Naive thymus-derived CD4-positive, alpha-beta T cell (primary cell): ENCODE data around the gene STYXL2. TPM values are rescaled to one million over a fixed set of nuclear protein-coding genes. Genes with fewer than 3 reads are reported as not detected.

Source experiments
- ATAC-seq: fragments of 150-1000 bp; cut with Tn5 transposase; 2 replicates; pipeline ENCODE4 v1.10.0; 2021; ENCODE audit warnings: mild to moderate bottlenecking, moderate library complexity
- CTCF ChIA-PET: fragments of 350-600 bp; sonication (Branson Sonifier 250); formaldehyde crosslinking; loops from one replicate; lab custom pipeline; 2021; ENCODE audit warnings: antibody characterized with exemption; lab: Charles Lee
- POLR2A ChIA-PET: fragments of 350-600 bp; sonication (Branson Sonifier 250); formaldehyde crosslinking; loops from one replicate; lab custom pipeline; 2021; ENCODE audit warnings: antibody characterized with exemption, inconsistent platforms; lab: Charles Lee
- DNase-seq, 9 donors: peaks; one replicate each; pipeline versions ENCODE4 v3.0.0 to v3.0.0-alpha.2; 2020 to 2022; ENCODE audit warnings: mixed read lengths in 1 of 9
- H3K27ac ChIP-seq: one replicate; pipeline ENCODE4 v1.7.0; 2013; ENCODE audit warnings: mild to moderate bottlenecking, low read depth, low read length, moderate library complexity
- H3K27me3 ChIP-seq, 2 donors: one replicate each; pipeline ENCODE4 v1.7.0; 2013; ENCODE audit warnings: low read length in 2 of 2, mild to moderate bottlenecking in 2 of 2, moderate library complexity in 2 of 2; ENCODE audit not compliant: control insufficient read depth in 2 of 2, insufficient read depth in 2 of 2
- H3K36me3 ChIP-seq, 3 experiments: 1 replicate in 2 of 3; 2 replicates in 1 of 3; pipeline ENCODE4 v1.7.0; 2013; ENCODE audit warnings: low read length in 3 of 3, mild to moderate bottlenecking in 3 of 3, moderate library complexity in 1 of 3; ENCODE audit not compliant: insufficient read depth in 3 of 3, control insufficient read depth in 2 of 3
- H3K4me1 ChIP-seq, 2 donors: one replicate each; pipeline ENCODE4 v1.7.0; 2013; ENCODE audit warnings: low read length in 2 of 2, mild to moderate bottlenecking in 2 of 2, moderate library complexity in 1 of 2; ENCODE audit not compliant: control insufficient read depth in 2 of 2, insufficient read depth in 2 of 2
- H3K4me3 ChIP-seq: 2 replicates; pipeline ENCODE4 v1.7.0; 2013; ENCODE audit warnings: mild to moderate bottlenecking, low read length
- H3K9me3 ChIP-seq, 3 experiments: 1 replicate in 2 of 3; 2 replicates in 1 of 3; pipeline ENCODE4 v1.7.0; 2013; ENCODE audit warnings: low read length in 3 of 3; ENCODE audit not compliant: control insufficient read depth in 2 of 3
- H3K27ac Mint-ChIP-seq, 9 donors: one replicate each; pipeline ENCODE4 v1.8.0; 2020 to 2022; ENCODE audit warnings: mixed read lengths in 9 of 9, mild to moderate bottlenecking in 8 of 9, moderate library complexity in 5 of 9, inconsistent platforms in 2 of 9
- H3K27me3 Mint-ChIP-seq, 5 donors: one replicate each; pipeline ENCODE4 v1.8.0; 2021 to 2022; ENCODE audit warnings: mixed read lengths in 5 of 5, mild to moderate bottlenecking in 1 of 5
- H3K36me3 Mint-ChIP-seq, 5 donors: one replicate each; pipeline ENCODE4 v1.8.0; 2020 to 2022; ENCODE audit warnings: mixed read lengths in 5 of 5, mild to moderate bottlenecking in 3 of 5, inconsistent platforms in 1 of 5
- H3K4me1 Mint-ChIP-seq, 7 donors: one replicate each; pipeline ENCODE4 v1.8.0; 2020 to 2022; ENCODE audit warnings: mixed read lengths in 7 of 7, mild to moderate bottlenecking in 3 of 7, inconsistent platforms in 1 of 7
- H3K4me3 Mint-ChIP-seq, 10 donors: one replicate each; pipeline ENCODE4 v1.8.0; 2020 to 2022; ENCODE audit warnings: mild to moderate bottlenecking in 10 of 10, mixed read lengths in 10 of 10, moderate library complexity in 6 of 10, inconsistent platforms in 2 of 10
- H3K9me3 Mint-ChIP-seq, 11 donors: one replicate each; pipeline ENCODE4 v1.8.0; 2020 to 2022; ENCODE audit warnings: mixed read lengths in 11 of 11, mild to moderate bottlenecking in 4 of 11, inconsistent platforms in 1 of 11, moderate library complexity in 1 of 11
- intact Hi-C, 2 donors: fragments of 100-400 bp; cut with micrococcal nuclease; formaldehyde crosslinking; loops; one replicate each; pipeline ENCODE4 v1.15.1; 2023
- polyA plus RNA-seq, 2 donors: library from polyadenylated mRNA; unstranded; fragments of 300-500 nt; fragmentation: Illumina TruSeq; gene quantifications; one replicate each; pipeline ENCODE4 v1.2.3, GENCODE V29; 2021
- total RNA-seq, 6 experiments: library from RNA in 5 of 6; stranded (reverse) in 5 of 6; gene quantifications; 1 replicate in 5 of 6; 2 replicates in 1 of 6; pipeline ENCODE4 v1.2.3 and lab custom pipeline; 2021 to 2026

STYXL2 gene
- total and polyA plus RNA-seq, 7 experiments from 2014 or later = not detected

GRCh38 chr1:167132301-167133010 is 38.6 kb downstream of the STYXL2 start:
- intact Hi-C loops = no loop called here
- DNase-seq = no peak
- Histone ChIP-seq H3K36me3 (no peaks in the 10 kb centered on the region), H3K27ac (no peak overlapping the region), H3K9me3 (no peaks in the 10 kb centered on the region), H3K27me3 (no peaks in the 10 kb centered on the region), H3K4me1 (no peaks in the 10 kb centered on the region), H3K4me3 (no peak overlapping the region)
- POLR2A ChIA-PET = no interaction called here
- Mint-ChIP-seq H3K9me3 (no peaks in the 10 kb centered on the region), H3K4me1 (peaks cover 0 to 4% (median 0%) of the 10 kb centered on the region in 7 donors), H3K36me3 (no peaks in the 10 kb centered on the region), H3K27me3 (peaks cover 10 to 63% (median 19%) of the 10 kb centered on the region in 5 donors), H3K27ac (peak overlapping the region in 1 of 9 donors; percentile 51), H3K4me3 (no peak overlapping the region)
- ATAC-seq = no peak
- CTCF ChIA-PET = interaction anchor here (1.9 kb wide), 1 partner anchor 73 kb away, joined by 8 read pairs; no protein-coding TSS in a partner anchor

DNA sequence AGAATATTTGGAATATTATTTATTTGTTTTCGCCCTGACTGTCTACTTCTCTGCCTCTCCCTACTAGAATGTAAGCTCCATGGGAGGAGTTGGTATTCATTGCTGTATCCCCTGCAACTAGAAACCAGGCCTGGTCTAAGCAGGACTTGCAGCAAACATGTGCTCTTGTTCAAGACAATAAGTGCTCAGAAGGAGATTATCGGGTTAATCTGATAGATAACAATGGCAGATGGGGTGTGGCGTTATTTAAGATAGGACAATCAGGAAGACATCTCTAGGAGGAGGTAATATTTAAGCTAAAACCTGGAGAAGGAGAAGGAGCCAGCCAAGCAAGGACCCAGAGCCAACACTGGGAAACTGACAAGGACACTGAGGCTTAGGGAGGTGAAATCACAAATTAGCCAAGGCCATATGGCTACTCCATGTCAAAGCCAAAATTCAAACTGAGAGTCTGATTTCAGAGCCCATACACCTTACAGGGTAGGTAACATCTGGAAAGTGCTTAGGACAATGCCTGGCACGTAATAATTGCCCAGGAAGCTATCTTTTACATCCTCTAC is 41.5 kb downstream of the STYXL2 start:
- ATAC-seq (no peak), DNase-seq (no peak)
- Mint-ChIP-seq H3K4me3 (no peak overlapping the region), H3K27ac (no peak overlapping the region), H3K9me3 (no peaks in the 10 kb centered on the region), H3K27me3 (peaks cover 4 to 67% (median 10%) of the 10 kb centered on the region in 5 donors), H3K4me1 (peaks cover 0 to 2% (median 0%) of the 10 kb centered on the region in 7 donors), H3K36me3 (no peaks in the 10 kb centered on the region)
- intact Hi-C loops = no loop called here
- Histone ChIP-seq H3K27ac (no peak overlapping the region), H3K4me3 (no peak overlapping the region), H3K27me3 (no peaks in the 10 kb centered on the region), H3K36me3 (no peaks in the 10 kb centered on the region), H3K4me1 (no peaks in the 10 kb centered on the region), H3K9me3 (no peaks in the 10 kb centered on the region)
- POLR2A ChIA-PET = no interaction called here
- CTCF ChIA-PET = interaction anchor here (0.6 to 0.8 kb wide), 2 partner anchors 102 to 225 kb away, joined by 3 read pairs; no protein-coding TSS in a partner anchor

- Mint-ChIP-seq H3K4me1 (peaks cover 0 to 2% (median 0%) of the 10 kb centered on the region in 7 donors), H3K4me3 (no peak overlapping the region), H3K27me3 (peaks cover 3 to 68% (median 7%) of the 10 kb centered on the region in 5 donors), H3K27ac (no peak overlapping the region), H3K36me3 (no peaks in the 10 kb centered on the region), H3K9me3 (no peaks in the 10 kb centered on the region)
- H3K27me3 ChIP-seq = no peaks in the 10 kb centered on the region
- H3K4me3 ChIP-seq = no peak overlapping the region
- no peak for ATAC-seq
- H3K9me3 ChIP-seq = no peaks in the 10 kb centered on the region
- no peaks in the 10 kb centered on the region for H3K4me1 ChIP-seq
- H3K27ac ChIP-seq = no peak overlapping the region
- no peaks in the 10 kb centered on the region for H3K36me3 ChIP-seq
- intact Hi-C loops = no loop called here
- ChIA-PET CTCF (interaction anchor here (0.6 kb wide), 1 partner anchor 226 kb away, joined by 3 read pairs; no protein-coding TSS in a partner anchor), POLR2A (no interaction called here)
- DNase-seq = no peak
Observed at GRCh38 chr1:167136191-167136614, 42.3 kb downstream of the STYXL2 start.

- CTCF ChIA-PET = no interaction called here
- no peaks in the 10 kb centered on the region for H3K4me1 ChIP-seq
Observed at GRCh38 chr1:167136806-167137205, 42.9 kb downstream of the STYXL2 start.

GRCh38 chr1:167137332-167137781 is 43.5 kb downstream of the STYXL2 start:
- no peak for ATAC-seq
- CTCF ChIA-PET = no interaction called here

More at GRCh38 chr1:167136806-167137205, 42.9 kb downstream of the STYXL2 start:
- H3K27ac Mint-ChIP-seq = no peak overlapping the region
- ATAC-seq = no peak
- intact Hi-C loops = no loop called here
- H3K27me3 Mint-ChIP-seq = peaks cover 0 to 66% (median 7%) of the 10 kb centered on the region in 5 donors
- no peaks in the 10 kb centered on the region for H3K36me3 Mint-ChIP-seq
- Histone ChIP-seq H3K9me3 (no peaks in the 10 kb centered on the region), H3K27ac (no peak overlapping the region), H3K4me3 (no peak overlapping the region), H3K36me3 (no peaks in the 10 kb centered on the region), H3K27me3 (no peaks in the 10 kb centered on the region)
- peaks cover 0 to 2% (median 0%) of the 10 kb centered on the region in 7 donors for H3K4me1 Mint-ChIP-seq
- no peak for DNase-seq
- H3K9me3 Mint-ChIP-seq = no peaks in the 10 kb centered on the region
- POLR2A ChIA-PET = no interaction called here
- H3K4me3 Mint-ChIP-seq = no peak overlapping the region

GRCh38 chr1:167137793-167138510 is 44.1 kb downstream of the STYXL2 start:
- peaks cover 0 to 61% (median 7%) of the 10 kb centered on the region in 5 donors for H3K27me3 Mint-ChIP-seq
- Histone ChIP-seq H3K27ac (no peak overlapping the region), H3K4me1 (no peaks in the 10 kb centered on the region), H3K27me3 (no peaks in the 10 kb centered on the region), H3K9me3 (no peaks in the 10 kb centered on the region), H3K4me3 (no peak overlapping the region), H3K36me3 (no peaks in the 10 kb centered on the region)
- H3K9me3 Mint-ChIP-seq = peaks cover 0 to 8% (median 0%) of the 10 kb centered on the region in 11 donors
- DNase-seq = no peak
- ChIA-PET POLR2A (no interaction called here), CTCF (interaction anchor here (1.4 kb wide), 1 partner anchor 79 kb away, joined by 4 read pairs; no protein-coding TSS in a partner anchor)
- H3K27ac Mint-ChIP-seq = no peak overlapping the region
- H3K36me3 Mint-ChIP-seq = no peaks in the 10 kb centered on the region
- peaks cover 0 to 2% (median 0%) of the 10 kb centered on the region in 7 donors for H3K4me1 Mint-ChIP-seq
- intact Hi-C loops = no loop called here
- no peak for ATAC-seq
- H3K4me3 Mint-ChIP-seq = no peak overlapping the region

More at GRCh38 chr1:167137332-167137781, 43.5 kb downstream of the STYXL2 start:
- no peaks in the 10 kb centered on the region for H3K4me1 ChIP-seq
- H3K27me3 ChIP-seq = no peaks in the 10 kb centered on the region
- no peaks in the 10 kb centered on the region for H3K9me3 ChIP-seq
- intact Hi-C loops = no loop called here
- Mint-ChIP-seq H3K9me3 (peaks cover 0 to 5% (median 0%) of the 10 kb centered on the region in 11 donors), H3K27ac (no peak overlapping the region), H3K27me3 (peaks cover 0 to 63% (median 7%) of the 10 kb centered on the region in 5 donors), H3K36me3 (no peaks in the 10 kb centered on the region), H3K4me3 (no peak overlapping the region), H3K4me1 (peaks cover 0 to 2% (median 0%) of the 10 kb centered on the region in 7 donors)
- DNase-seq = no peak
- POLR2A ChIA-PET = no interaction called here
- H3K4me3 ChIP-seq = no peak overlapping the region
- no peaks in the 10 kb centered on the region for H3K36me3 ChIP-seq
- no peak overlapping the region for H3K27ac ChIP-seq
